ENCODE data around the gene MVP.
A peak's percentile ranks its signal among the peaks of the same experiment; 100 is the strongest.

The MVP gene

GRCh38 chr16:29820271-29820701, at the start of gene MVP:
TSS of gene MVP (plus strand) at chr16:29820462. CDS start at chr16:29830550, 10,088 bp downstream.
- TF ChIP-seq GATA3 (IDR thresholded peaks at IDR 0.05; ENCODE audit: low read depth, low read length): no peak
- no peak for TF ChIP-seq GATA2 (IDR thresholded peaks at IDR 0.05; ENCODE audit: low read depth, low read length)

DNA sequence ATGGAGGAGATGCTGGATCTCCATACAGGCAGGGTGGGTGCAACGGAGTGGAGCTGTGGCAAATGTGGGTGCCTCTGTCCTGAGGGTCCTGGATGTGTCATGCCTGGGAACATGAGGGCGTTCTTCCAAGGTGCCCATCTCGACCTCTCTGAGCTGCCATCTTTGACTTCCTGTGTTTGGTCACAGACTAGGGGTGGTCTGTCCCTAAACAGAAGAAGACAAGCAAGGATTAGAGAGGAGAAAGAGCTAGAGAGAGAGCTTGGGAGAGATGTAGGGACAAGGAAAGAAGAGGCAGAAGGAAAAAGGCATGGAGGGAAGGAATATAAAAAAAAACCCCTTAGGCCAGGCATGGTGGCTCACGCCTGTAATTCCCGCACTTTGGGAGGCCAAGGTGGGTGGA, 45.5 kb upstream of the MVP start:
- TF ChIP-seq GATA3 (IDR thresholded peaks at IDR 0.05; ENCODE audit: low read depth, low read length): no peak
- no peak for TF ChIP-seq GATA2 (IDR thresholded peaks at IDR 0.05; ENCODE audit: low read depth, low read length)

GRCh38 chr16:29775742-29776408, 44.4 kb upstream of the MVP start:
- no peak for TF ChIP-seq GATA3 (IDR thresholded peaks at IDR 0.05; ENCODE audit: low read depth, low read length)
- no peak for TF ChIP-seq GATA2 (IDR thresholded peaks at IDR 0.05; ENCODE audit: low read depth, low read length)

DNA sequence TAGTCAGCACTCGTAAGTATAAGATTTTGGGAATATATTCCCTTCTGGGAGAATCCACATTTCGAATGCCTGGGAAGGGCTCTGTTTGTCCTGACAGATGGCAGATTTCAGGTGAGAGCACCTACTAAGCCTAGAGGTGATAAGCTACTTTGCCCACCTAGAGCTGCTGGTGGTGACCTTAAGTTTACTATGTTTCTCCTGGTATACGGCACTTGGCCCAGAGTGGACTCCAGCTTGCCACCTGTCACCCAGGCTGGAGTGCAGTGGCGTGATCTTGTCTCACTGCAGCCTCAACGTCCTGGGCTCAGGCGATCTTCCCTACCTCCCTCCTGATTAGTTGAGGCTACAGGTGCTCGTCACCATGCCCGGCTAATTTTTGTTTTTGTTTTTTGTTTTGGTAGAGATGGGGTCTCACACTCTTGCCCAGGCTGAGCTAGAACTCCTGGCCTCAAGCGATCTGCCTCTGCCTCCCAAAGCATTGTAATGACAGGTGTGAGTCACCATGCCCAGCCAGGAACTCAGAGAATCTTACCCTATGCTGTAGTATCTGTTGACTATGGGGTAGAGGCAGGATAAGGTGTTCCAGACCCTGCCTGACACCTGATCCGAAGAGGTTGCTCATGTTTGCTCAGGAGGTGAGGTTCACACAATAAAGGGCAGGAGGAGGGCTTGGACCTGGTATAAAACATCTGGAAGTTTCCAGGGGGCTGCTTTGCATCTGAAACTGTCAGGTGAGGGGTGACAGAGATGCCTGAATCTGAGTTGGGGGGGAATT, 42.5 kb upstream of the MVP start, which contains the start of gene ZG16:
Gene ZG16 (plus strand): TSS at position 681 of the 775 bp plus-strand sequence. CDS start 1,011 bp downstream, outside the sequence.
- TF ChIP-seq GATA3 (IDR thresholded peaks at IDR 0.05; ENCODE audit: low read depth, low read length) (no peak), GATA2 (IDR thresholded peaks at IDR 0.05; ENCODE audit: low read depth, low read length) (no peak)

DNA sequence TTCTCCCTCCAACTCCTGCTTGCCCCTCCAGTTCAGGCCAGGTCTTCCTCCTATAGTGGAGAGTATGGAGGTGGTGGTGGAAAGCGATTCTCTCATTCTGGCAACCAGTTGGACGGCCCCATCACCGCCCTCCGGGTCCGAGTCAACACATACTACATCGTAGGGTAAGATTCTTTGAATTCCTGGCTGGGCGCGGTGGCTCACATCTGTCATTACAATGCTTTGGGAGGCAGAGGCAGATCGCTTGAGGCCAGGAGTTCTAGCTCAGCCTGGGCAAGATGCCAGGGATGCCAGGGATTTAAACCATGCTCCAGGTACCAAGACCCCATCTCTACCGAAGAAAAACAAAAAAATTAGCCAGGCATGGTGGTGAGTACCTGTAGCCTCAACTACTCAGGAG, 40.8 kb upstream of the MVP start:
- no peak for TF ChIP-seq GATA2 (IDR thresholded peaks at IDR 0.05; ENCODE audit: low read depth, low read length)
- TF ChIP-seq GATA3 (IDR thresholded peaks at IDR 0.05; ENCODE audit: low read depth, low read length): no peak

GRCh38 chr16:29783094-29783953, 36.9 kb upstream of the MVP start:
- TF ChIP-seq GATA3 (IDR thresholded peaks at IDR 0.05; ENCODE audit: low read depth, low read length) (peak; percentile 14; the same call in 1 of the 2 replicates), GATA2 (IDR thresholded peaks at IDR 0.05; ENCODE audit: low read depth, low read length) (peak; percentile 82)

DNA sequence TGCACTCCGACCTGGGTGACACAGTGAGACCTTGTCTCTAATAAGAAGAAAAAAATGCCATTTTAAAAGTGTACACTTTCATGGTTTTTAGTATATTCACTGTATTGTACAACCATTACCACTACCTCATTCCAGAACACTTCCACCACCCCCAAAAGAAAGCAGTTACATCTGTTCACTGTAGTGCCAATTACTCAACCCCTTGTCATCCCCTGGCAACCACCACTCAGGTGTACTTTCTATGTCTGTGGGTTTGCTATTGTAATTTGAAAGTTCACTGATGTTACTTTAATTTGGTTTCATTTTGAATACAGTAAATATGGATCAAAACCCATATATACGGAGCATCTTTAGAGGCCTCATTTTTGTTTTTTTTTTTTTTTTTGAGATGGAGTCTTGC, 36.1 kb upstream of the MVP start:
- no peak for TF ChIP-seq GATA2 (IDR thresholded peaks at IDR 0.05; ENCODE audit: low read depth, low read length)
- TF ChIP-seq GATA3 (IDR thresholded peaks at IDR 0.05; ENCODE audit: low read depth, low read length): no peak

DNA sequence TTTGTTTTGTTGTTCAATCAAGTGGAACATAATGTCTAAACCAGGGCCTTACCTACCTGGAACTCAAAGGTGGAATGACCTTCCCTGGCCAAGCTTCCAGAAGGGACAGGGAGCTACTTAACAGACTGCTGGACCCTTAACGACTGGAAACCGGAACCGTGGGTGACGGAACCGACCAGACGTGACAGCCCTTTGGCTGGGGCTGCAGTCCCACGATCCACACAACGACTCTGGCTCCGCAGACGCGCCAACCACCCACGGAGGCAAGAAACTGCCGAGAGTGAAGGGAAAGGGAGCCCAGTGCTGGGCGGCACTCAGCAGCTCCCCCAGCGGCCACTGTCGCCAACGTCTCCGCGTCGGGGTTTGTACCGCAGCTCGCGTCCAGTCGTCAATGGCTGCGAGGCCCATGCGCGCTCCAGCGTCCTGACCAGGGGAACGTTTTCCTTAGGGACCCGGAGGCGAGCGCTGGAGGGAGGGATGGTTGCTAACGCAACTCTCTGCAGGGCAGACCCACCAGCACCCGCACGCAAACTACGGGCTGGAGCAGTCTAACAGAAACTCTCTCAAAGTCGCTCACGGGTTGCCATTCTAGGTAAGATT, 35.3 kb upstream of the MVP start:
- no peak for TF ChIP-seq GATA2 (IDR thresholded peaks at IDR 0.05; ENCODE audit: low read depth, low read length)
- no peak for TF ChIP-seq GATA3 (IDR thresholded peaks at IDR 0.05; ENCODE audit: low read depth, low read length)

DNA sequence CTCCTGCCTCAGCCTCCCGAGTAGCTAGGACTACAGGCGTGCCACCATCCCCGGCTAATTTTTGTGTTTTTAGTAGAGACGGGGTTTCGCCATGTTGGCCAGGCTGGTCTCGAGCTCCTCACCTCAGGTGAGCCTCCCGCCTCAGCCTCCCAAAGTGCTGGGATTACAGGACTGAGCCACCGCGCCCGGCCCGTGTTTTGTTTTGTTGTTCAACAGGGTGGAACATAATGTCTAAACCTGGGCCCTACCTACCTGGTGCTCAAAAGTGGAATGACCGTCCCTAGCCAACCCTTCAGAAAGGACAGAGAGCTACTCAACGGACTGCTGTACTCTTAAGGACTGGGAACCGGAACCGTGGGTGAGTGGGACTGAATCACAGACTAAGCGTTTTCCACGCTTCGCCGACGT, 30.5 kb upstream of the MVP start:
- TF ChIP-seq GATA2 (IDR thresholded peaks at IDR 0.05; ENCODE audit: low read depth, low read length) (no peak), GATA3 (IDR thresholded peaks at IDR 0.05; ENCODE audit: low read depth, low read length) (no peak)

DNA sequence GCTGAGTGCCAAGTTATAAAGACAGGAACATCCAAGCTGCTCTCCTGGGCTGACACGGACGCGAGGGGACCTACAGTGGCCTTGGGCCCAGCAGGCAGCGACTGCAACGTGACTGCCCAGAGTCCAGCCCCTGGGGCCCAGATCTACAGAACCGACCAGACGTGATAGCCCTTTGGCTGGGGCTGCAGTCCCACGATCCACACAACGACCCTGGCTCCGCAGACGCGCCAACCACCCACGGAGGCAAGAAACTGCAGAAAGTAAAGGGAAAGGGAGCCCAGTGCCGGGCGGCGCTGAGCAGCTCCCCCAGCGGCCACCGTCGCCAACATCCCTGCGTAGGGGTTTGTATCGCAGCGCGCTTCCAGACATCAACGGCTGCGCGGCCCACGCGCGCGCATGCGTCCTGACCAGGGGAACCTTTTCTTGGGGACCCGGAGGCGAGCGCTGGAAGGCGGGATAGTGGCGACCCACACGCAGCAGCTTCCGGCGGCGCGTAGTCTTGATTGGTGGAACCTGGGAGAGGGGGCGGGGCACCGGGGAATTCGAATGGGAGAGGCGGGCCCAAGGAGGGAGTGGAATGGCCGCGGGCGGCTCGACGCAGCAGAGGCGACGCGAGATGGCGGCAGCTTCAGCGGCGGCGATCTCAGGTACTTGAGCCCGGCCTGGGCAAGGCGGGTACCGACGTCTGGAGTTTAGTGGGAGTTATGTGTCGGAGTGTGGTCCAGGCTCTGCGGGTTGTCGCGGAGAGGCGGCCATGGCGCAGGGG, 29.9 kb upstream of the MVP start, which contains the start of gene KIF22:
Gene KIF22 (plus strand): TSS at position 569 of the 766 bp plus-strand sequence. CDS start 9 bp downstream, at position 578.
- TF ChIP-seq GATA2 (IDR thresholded peaks at IDR 0.05; ENCODE audit: low read depth, low read length) (no peak), GATA3 (IDR thresholded peaks at IDR 0.05; ENCODE audit: low read depth, low read length) (no peak)

DNA sequence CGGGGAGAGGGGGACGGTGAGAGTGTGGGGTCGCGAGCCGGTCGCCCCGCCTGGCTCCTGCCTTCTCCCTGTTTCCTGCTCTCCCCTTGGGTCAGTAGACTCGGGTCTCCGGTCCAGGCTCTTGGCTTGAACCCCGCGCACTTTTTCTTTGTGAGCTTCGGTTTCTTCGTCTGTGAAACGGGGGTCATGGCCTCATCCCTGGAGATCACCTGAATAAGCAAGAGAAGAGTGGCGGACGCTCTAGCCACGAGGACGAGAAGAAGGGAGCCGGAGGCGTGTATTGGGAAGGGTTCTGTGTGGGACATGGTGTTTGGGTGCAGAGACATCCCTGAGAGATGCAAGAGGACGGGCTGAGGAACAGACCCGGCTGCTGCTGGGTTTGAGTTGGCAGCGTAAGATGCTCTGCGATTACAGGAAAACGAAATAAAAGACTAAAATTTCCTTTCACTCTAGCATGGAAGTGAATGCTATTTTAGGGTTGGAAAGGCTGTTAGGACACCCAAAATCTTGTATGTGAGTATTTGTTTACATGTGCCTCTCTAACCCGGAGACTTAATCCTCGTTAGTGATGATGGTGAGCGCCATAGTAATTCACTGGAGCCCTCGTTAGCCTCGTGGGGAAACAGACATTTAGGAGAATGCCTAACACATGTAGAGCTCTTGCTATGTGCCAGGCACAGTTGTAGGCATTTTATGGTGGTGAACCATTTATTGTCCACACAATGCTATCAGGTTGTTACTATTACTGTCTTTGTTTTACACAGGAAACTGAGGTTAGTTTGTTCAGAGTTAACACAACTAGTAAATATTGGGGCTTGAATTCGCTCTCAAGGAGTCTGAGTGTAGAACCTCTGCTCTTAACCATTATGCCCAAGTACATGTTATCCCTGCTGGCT, 29.1 kb upstream of the MVP start:
- TF ChIP-seq GATA2 (IDR thresholded peaks at IDR 0.05; ENCODE audit: low read depth, low read length) (no peak), GATA3 (IDR thresholded peaks at IDR 0.05; ENCODE audit: low read depth, low read length) (no peak)

All from SH-SY5Y (cell line).